Common myeloid progenitor, CD34-positive (primary cell): ENCODE data around the gene BMI1.

Experiments
- CTCF ChIA-PET: fragments of 350-600 bp; sonication (Branson Sonifier 250); formaldehyde crosslinking; loops from one replicate; lab custom pipeline; 2021; ENCODE audit warnings: antibody characterized with exemption; lab: Charles Lee
- POLR2A ChIA-PET: fragments of 350-600 bp; sonication (Branson Sonifier 250); formaldehyde crosslinking; loops from one replicate; lab custom pipeline; 2021; ENCODE audit warnings: antibody characterized with exemption; lab: Charles Lee
- DNase-seq, 3 donors: peaks; one replicate each; pipeline versions ENCODE4 v3.0.0 to v3.0.0-alpha.2; 2013
- H3K27ac ChIP-seq, 2 experiments: 1 replicate in 1 of 2; 2 replicates in 1 of 2; pipeline ENCODE4 v1.7.0; 2013; ENCODE audit warnings: inconsistent platforms in 2 of 2, low read length in 2 of 2, mild to moderate bottlenecking in 2 of 2, low read depth in 1 of 2, moderate library complexity in 1 of 2; ENCODE audit not compliant: severe bottlenecking in 2 of 2, insufficient read depth in 1 of 2, poor library complexity in 1 of 2
- H3K27me3 ChIP-seq, 5 experiments: replicated peaks in 2 of 5; 1 replicate in 3 of 5; 2 replicates in 2 of 5; pipeline versions ENCODE4 v1.6.1 to v1.7.0; 2013; ENCODE audit warnings: low read length in 4 of 5, mild to moderate bottlenecking in 2 of 5, moderate library complexity in 2 of 5, inconsistent platforms in 1 of 5; ENCODE audit not compliant: insufficient read depth in 5 of 5, control insufficient read depth in 4 of 5
- H3K36me3 ChIP-seq, 4 experiments: 1 replicate in 2 of 4; 2 replicates in 2 of 4; pipeline versions ENCODE4 v1.6.1 to v1.7.0; 2013; ENCODE audit warnings: low read length in 3 of 4, control low read depth in 1 of 4, mild to moderate bottlenecking in 1 of 4; ENCODE audit not compliant: control insufficient read depth in 4 of 4, insufficient read depth in 4 of 4
- H3K4me1 ChIP-seq, 4 experiments: 1 replicate in 3 of 4; 2 replicates in 1 of 4; pipeline versions ENCODE4 v1.6.1 to v1.7.1; 2013; ENCODE audit warnings: low read length in 3 of 4, mild to moderate bottlenecking in 3 of 4, control low read depth in 1 of 4, inconsistent platforms in 1 of 4, moderate library complexity in 1 of 4; ENCODE audit not compliant: control insufficient read depth in 4 of 4, insufficient read depth in 4 of 4; ENCODE audit errors: control extremely low read depth in 1 of 4
- H3K4me3 ChIP-seq, 7 experiments: 1 replicate in 4 of 7; 2 replicates in 3 of 7; pipeline versions ENCODE4 v1.5.1 to v1.7.0; 2013; ENCODE audit warnings: mild to moderate bottlenecking in 7 of 7, low read length in 6 of 7, moderate library complexity in 6 of 7, inconsistent platforms in 2 of 7, low read depth in 2 of 7, control low read depth in 1 of 7; ENCODE audit not compliant: insufficient read depth in 4 of 7, control insufficient read depth in 1 of 7; ENCODE audit errors: extremely low read depth in 1 of 7
- H3K9me3 ChIP-seq, 5 experiments: 1 replicate in 4 of 5; 2 replicates in 1 of 5; pipeline versions ENCODE4 v1.6.1 to v1.7.1; 2013; ENCODE audit warnings: low read length in 4 of 5, mild to moderate bottlenecking in 2 of 5, inconsistent platforms in 1 of 5, low read depth in 1 of 5, moderate library complexity in 1 of 5; ENCODE audit not compliant: control insufficient read depth in 4 of 5, insufficient read depth in 2 of 5; ENCODE audit errors: control extremely low read depth in 1 of 5
- WGBS: methylation state at CpG from one replicate; pipeline ENCODE4 v1.1.5; 2013; ENCODE audit not compliant: insufficient coverage; 5-methylcytosine and 5-hydroxymethylcytosine counted together

BMI1 gene

GRCh38 chr10:22323538-22324305 lies 2.8 kb downstream of the BMI1 start:
- POLR2A ChIA-PET = interaction anchor here (1.1 to 1.4 kb wide), 2 partner anchors 17 to 19 kb away, joined by 3 read pairs; no protein-coding TSS in a partner anchor
- WGBS = 73% methylated on average over 4 of the region's 5 CpGs
- no peaks in the 10 kb centered on the region for H3K9me3 ChIP-seq
- no peak for DNase-seq
- H3K27ac ChIP-seq = no peak overlapping the region
- peak overlapping the region in 2 of 7 experiments; percentile 90 to 93 for H3K4me3 ChIP-seq
- CTCF ChIA-PET = interaction anchor here (0.6 to 1.8 kb wide), 4 partner anchors 10 to 330 kb away, joined by 3 to 5 read pairs (median 4); no protein-coding TSS in a partner anchor
- peaks cover 7 to 21% (median 9%) of the 10 kb centered on the region in 5 experiments for H3K27me3 ChIP-seq
- peaks cover 0 to 9% (median 3%) of the 10 kb centered on the region in 4 experiments for H3K36me3 ChIP-seq
- peaks cover 29 to 59% (median 37%) of the 10 kb centered on the region in 4 experiments for H3K4me1 ChIP-seq

GRCh38 chr10:22324413-22324812 lies 3.5 kb downstream of the BMI1 start:
- Histone ChIP-seq H3K27me3 (peaks cover 7 to 21% (median 9%) of the 10 kb centered on the region in 5 experiments), H3K36me3 (peaks cover 3 to 13% (median 7%) of the 10 kb centered on the region in 4 experiments), H3K27ac (peak overlapping the region in 1 of 2 experiments; percentile 58), H3K4me1 (peaks cover 29 to 53% (median 35%) of the 10 kb centered on the region in 4 experiments), H3K4me3 (peak overlapping the region in 6 of 7 experiments; percentile 74 to 93 (median 84)), H3K9me3 (no peaks in the 10 kb centered on the region)
- WGBS = 43% methylated on average over 1 of the region's 4 CpGs
- POLR2A ChIA-PET = interaction anchor here (1.4 kb wide), 1 partner anchor 16 kb away, joined by 3 read pairs; no protein-coding TSS in a partner anchor
- CTCF ChIA-PET = interaction anchor here (0.6 to 1.8 kb wide), 4 partner anchors 11 to 331 kb away, joined by 3 to 5 read pairs (median 4); no protein-coding TSS in a partner anchor
- DNase-seq = no peak

- Histone ChIP-seq H3K27ac (peak overlapping the region in 1 of 2 experiments; percentile 58), H3K9me3 (no peaks in the 10 kb centered on the region), H3K36me3 (peaks cover 8 to 18% (median 10%) of the 10 kb centered on the region in 4 experiments), H3K4me3 (peak overlapping the region; percentile 57 to 93 (median 82)), H3K27me3 (peaks cover 7 to 21% (median 9%) of the 10 kb centered on the region in 5 experiments), H3K4me1 (peaks cover 26 to 48% (median 32%) of the 10 kb centered on the region in 4 experiments)
- 0% methylated on average over 5 of the region's 9 CpGs for WGBS
- DNase-seq = peak in 1 of 3 donors; percentile 19
- CTCF ChIA-PET = interaction anchor here (1.7 to 1.8 kb wide), 2 partner anchors 98 to 331 kb away, joined by 4 to 5 read pairs; no protein-coding TSS in a partner anchor
- POLR2A ChIA-PET = interaction anchor here (1.3 to 1.4 kb wide), 2 partner anchors 8 to 16 kb away, joined by 3 to 4 read pairs; partner anchors contain the start of gene COMMD3
These were observed 4.0 kb downstream of the BMI1 start for GRCh38 chr10:22324893-22325271.

GRCh38 chr10:22325272-22326144 lies 4.6 kb downstream of the BMI1 start:
- Histone ChIP-seq H3K27ac (peak overlapping the region; percentile 33 to 71), H3K4me3 (peak overlapping the region; percentile 57 to 93 (median 82)), H3K9me3 (no peaks in the 10 kb centered on the region), H3K36me3 (peaks cover 8 to 19% (median 11%) of the 10 kb centered on the region in 4 experiments), H3K27me3 (peaks cover 7 to 21% (median 9%) of the 10 kb centered on the region in 5 experiments), H3K4me1 (peaks cover 24 to 45% (median 29%) of the 10 kb centered on the region in 4 experiments)
- 0% methylated on average over 44 of the region's 92 CpGs for WGBS
- DNase-seq = peak; percentile 78 to 88 (median 86)
- ChIA-PET CTCF (interaction anchor here (0.9 to 1.8 kb wide), 5 partner anchors 8 to 332 kb away, joined by 3 to 5 read pairs (median 4); no protein-coding TSS in a partner anchor), POLR2A (interaction anchor here (1.3 to 1.4 kb wide), 2 partner anchors 9 to 15 kb away, joined by 3 to 4 read pairs; partner anchors contain the start of gene COMMD3)

GRCh38 chr10:22326145-22326702 lies 5.3 kb downstream of the BMI1 start:
- POLR2A ChIA-PET = interaction anchor here (1.3 kb wide), 1 partner anchor 10 kb away, joined by 4 read pairs; the partner anchor contains the start of gene COMMD3
- peaks cover 8 to 19% (median 11%) of the 10 kb centered on the region in 4 experiments for H3K36me3 ChIP-seq
- H3K4me1 ChIP-seq = peaks cover 24 to 45% (median 29%) of the 10 kb centered on the region in 4 experiments
- peaks cover 7 to 21% (median 9%) of the 10 kb centered on the region in 5 experiments for H3K27me3 ChIP-seq
- H3K27ac ChIP-seq = peak overlapping the region; percentile 33 to 71
- CTCF ChIA-PET = interaction anchor here (0.9 to 1.7 kb wide), 3 partner anchors 8 to 18 kb away, joined by 3 to 5 read pairs (median 3); no protein-coding TSS in a partner anchor
- peak overlapping the region in 6 of 7 experiments; percentile 67 to 90 (median 72) for H3K4me3 ChIP-seq
- 63% methylated on average over 5 of the region's 8 CpGs for WGBS
- DNase-seq = no peak
- no peaks in the 10 kb centered on the region for H3K9me3 ChIP-seq

DNA sequence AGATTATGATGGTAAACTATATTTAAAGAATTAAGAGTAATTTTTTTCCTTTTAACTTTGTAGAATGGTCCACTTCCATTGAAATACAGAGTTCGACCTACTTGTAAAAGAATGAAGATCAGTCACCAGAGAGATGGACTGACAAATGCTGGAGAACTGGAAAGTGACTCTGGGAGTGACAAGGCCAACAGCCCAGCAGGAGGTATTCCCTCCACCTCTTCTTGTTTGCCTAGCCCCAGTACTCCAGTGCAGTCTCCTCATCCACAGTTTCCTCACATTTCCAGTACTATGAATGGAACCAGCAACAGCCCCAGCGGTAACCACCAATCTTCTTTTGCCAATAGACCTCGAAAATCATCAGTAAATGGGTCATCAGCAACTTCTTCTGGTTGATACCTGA lies 8.3 kb downstream of the BMI1 start:
- peaks cover 19 to 39% (median 29%) of the 10 kb centered on the region in 4 experiments for H3K4me1 ChIP-seq
- CTCF ChIA-PET = no interaction called here

More for the DNA sequence above, 8.3 kb downstream of the BMI1 start:
- no peaks in the 10 kb centered on the region for H3K27me3 ChIP-seq
- no peak for DNase-seq
- peaks cover 8 to 19% (median 11%) of the 10 kb centered on the region in 4 experiments for H3K36me3 ChIP-seq
- peaks cover 0 to 4% (median 0%) of the 10 kb centered on the region in 5 experiments for H3K9me3 ChIP-seq
- no peak overlapping the region for H3K27ac ChIP-seq
- 96% methylated on average over 3 of the region's 3 CpGs for WGBS
- H3K4me3 ChIP-seq = no peak overlapping the region
- POLR2A ChIA-PET = no interaction called here
